Activated CD8-positive, alpha-beta memory T cell treated with anti-CD3 and anti-CD28 coated beads, Interleukin-2, amount 50 U/mL, for 48 hours (primary cell): Measurements from ENCODE around the gene ITM2C.

Source experiments
- DNase-seq: peaks from one replicate; pipeline ENCODE4 v3.0.0-alpha.2; 2020

The ITM2C gene

GRCh38 chr2:230895536-230896345 is 31.0 kb downstream of the ITM2C start:
- DNase-seq, result peak; percentile 47

GRCh38 chr2:230896346-230897115 is 31.8 kb downstream of the ITM2C start:
- DNase-seq, result peak; percentile 42

GRCh38 chr2:230898016-230898712 is 33.4 kb downstream of the ITM2C start:
- DNase-seq, result peak; percentile 52

GRCh38 chr2:230898713-230899091 is 34.0 kb downstream of the ITM2C start:
- DNase-seq, result peak; percentile 42

GRCh38 chr2:230899287-230899686 is 34.5 kb downstream of the ITM2C start:
- DNase-seq, result peak; percentile 49

- DNase-seq, result peak; percentile 68
Measured at GRCh38 chr2:230899786-230900185, 35.0 kb downstream of the ITM2C start.

- DNase-seq, result peak; percentile 53
Measured at GRCh38 chr2:230900336-230900995, 35.7 kb downstream of the ITM2C start.

- DNase-seq, result no peak
Measured at GRCh38 chr2:230901006-230901405, 36.3 kb downstream of the ITM2C start.

- DNase-seq, result peak; percentile 75
Measured at GRCh38 chr2:230902180-230902899, 37.6 kb downstream of the ITM2C start.

- peak; percentile 50 for DNase-seq
Measured at GRCh38 chr2:230903231-230904150, 38.7 kb downstream of the ITM2C start.

- peak; percentile 55 for DNase-seq
Measured at GRCh38 chr2:230904856-230905447, 40.2 kb downstream of the ITM2C start.

- peak; percentile 87 for DNase-seq
Measured at GRCh38 chr2:230905448-230906421, 41.0 kb downstream of the ITM2C start.

GRCh38 chr2:230906471-230907230 is 41.9 kb downstream of the ITM2C start:
- peak; percentile 58 for DNase-seq

GRCh38 chr2:230907361-230908091 is 42.8 kb downstream of the ITM2C start:
- peak; percentile 52 for DNase-seq

- peak; percentile 62 for DNase-seq
Measured at GRCh38 chr2:230908092-230908594, 43.4 kb downstream of the ITM2C start.

- DNase-seq, result peak; percentile 72
Measured at GRCh38 chr2:230908595-230909191, 44.0 kb downstream of the ITM2C start.
